HG02798 (cell line): ENCODE measurements around the gene MYL12A.
A peak's percentile ranks its signal among the peaks of the same experiment; 100 is the strongest.
"Not testable (repeated sequence)": the region's sequence is repeated elsewhere in the genome, so short reads cannot be mapped to it uniquely, and the experiment has no call there.

Experiments used
- ATAC-seq: cut with Tn5 transposase; IDR thresholded peaks from one replicate; pipeline ENCODE4 v1.9.1; 2021; ENCODE audit warnings: mild to moderate bottlenecking; ENCODE audit not compliant: unreplicated experiment, poor library complexity

MYL12A gene

DNA sequence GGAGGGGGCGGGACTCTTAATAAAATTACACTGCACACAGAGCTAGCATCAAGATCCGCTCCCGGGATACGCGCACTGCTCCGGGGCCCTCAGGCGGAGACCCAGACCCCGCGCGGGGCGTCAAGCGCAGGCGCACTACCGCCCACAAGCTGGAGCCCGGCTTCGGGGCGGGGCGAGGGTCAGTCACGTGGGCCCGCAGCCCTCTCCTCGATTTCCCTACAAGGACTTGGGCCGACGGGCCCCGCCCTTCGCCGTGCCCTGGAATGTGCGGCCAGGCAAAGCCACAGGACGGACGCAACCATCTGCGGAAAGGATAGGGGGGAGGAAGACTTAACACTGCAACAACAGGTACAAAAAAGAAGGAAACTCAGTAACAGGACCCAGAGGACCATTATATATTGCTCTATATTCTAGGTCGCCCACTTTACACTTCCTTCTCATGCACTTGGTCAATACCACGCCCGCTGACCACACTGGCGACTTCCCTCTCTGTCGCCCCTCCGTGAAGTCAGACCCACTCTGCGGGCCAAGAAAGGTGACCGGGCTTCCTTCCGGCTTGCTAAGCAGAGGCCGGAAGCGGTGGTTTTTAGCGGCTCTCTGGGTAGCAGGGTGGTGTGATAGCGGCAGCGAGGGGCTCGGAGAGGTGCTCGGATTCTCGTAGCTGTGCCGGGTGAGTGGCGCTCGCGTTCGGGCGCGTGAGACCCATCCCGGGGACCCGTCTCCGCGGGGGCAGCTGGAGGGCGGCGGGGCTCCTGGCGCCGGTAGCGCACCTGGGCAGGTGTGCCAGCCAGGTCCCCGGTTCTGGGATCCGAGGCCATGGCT lies at the start of gene MYL12A:
TSS of gene MYL12A (plus strand) at position 562 of the 822 bp plus-strand sequence. CDS start 5,447 bp downstream, outside the sequence.
- ATAC-seq, result peak; percentile 84

DNA sequence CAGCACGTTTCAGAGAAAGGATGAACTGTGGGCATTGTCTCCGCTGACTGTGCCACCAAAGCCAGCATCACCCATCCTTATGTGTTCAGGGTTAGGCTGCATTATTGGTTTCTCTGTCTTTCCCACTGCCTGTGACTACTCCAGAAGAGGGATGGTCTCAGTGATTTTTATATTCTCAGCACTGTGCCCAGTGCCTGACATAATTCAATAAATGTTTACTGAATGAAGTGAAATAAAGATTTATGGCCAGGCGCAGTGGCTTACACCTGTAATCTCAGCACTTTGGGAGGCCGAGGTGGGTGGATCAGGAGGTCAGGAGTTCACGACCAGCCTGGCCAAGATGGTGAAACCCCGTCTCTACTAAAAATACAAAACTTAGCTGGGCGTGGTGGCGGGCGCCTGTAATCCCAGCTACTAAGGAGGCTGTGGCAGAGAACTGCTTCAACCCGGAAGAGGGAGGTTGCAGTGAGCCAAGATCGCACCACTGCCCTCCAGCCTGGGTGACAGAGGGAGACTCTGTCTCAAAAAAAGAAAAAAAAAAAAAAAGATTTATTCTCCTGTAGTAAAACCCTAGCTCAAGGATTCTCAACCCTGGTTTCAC lies 49.2 kb upstream of the MYL12A start:
- ATAC-seq, result not testable (repeated sequence)

DNA sequence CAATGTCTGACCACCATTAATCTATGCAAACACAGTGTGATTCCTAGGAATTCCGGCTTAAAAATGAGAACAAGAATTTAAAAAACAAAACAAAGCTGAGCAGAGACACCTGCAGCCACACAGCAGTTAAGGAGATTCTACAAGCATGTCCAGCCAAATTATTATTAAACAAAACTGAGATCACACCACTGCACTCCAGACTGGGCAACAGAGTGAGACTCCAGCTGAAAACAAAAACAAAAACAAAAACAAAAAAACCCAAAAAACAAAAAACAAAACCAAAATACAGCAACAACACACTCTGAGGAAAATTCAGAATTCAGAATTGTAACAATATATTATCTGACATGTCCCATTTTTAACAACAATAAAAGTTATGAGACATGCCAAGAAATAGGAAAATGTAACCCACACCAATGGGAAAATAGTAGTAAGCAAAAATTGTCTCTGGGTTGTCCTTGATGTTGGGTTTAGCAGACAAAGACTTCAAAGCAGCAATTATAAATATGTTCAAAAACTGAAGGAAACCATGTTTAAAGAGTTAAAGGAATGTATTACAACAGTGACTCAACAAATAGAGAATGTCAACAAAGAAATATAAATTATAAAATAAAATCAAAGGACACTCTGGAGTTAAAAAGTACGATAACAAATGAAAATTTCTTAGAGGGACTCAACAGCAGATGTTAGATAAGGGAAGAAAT lies 47.5 kb upstream of the MYL12A start:
- ATAC-seq, result no peak

DNA sequence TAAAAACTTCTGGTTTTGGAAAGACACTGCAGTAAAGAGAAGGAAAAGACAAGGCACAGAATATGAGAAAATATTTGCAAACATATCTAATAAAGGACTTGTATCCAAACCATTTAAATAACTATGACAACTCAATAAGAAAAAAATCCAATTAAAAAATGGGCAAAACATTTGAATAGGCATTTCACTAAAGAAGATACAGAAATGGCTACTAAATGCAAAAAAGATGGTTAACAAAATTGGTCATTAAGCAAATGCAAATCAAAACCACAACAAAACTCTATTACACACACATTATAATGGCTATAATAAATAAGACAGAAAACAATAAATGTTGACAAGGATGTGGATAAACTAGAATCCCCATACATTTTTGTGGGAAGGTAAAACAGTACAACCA lies 42.4 kb upstream of the MYL12A start:
- no peak for ATAC-seq

DNA sequence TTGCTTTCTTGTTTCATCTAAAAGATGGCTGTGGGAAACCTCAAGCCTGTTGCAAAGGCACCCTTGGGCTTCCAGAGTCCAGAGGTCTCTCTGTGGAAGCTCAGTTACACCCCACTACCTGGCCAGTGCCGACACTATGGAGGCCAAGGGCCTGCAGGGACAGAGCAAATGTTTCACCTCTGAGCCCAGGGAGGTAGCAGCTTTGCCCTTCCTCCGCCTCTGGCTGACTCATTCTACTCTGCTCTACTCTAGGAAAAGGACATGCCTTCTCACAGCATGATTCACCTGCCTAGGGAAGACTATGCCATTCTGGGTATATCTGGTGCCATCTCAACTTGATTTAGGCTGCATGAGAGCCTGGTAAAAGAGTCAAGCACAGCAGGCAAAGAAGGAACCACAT lies 40.0 kb upstream of the MYL12A start:
- no peak for ATAC-seq

DNA sequence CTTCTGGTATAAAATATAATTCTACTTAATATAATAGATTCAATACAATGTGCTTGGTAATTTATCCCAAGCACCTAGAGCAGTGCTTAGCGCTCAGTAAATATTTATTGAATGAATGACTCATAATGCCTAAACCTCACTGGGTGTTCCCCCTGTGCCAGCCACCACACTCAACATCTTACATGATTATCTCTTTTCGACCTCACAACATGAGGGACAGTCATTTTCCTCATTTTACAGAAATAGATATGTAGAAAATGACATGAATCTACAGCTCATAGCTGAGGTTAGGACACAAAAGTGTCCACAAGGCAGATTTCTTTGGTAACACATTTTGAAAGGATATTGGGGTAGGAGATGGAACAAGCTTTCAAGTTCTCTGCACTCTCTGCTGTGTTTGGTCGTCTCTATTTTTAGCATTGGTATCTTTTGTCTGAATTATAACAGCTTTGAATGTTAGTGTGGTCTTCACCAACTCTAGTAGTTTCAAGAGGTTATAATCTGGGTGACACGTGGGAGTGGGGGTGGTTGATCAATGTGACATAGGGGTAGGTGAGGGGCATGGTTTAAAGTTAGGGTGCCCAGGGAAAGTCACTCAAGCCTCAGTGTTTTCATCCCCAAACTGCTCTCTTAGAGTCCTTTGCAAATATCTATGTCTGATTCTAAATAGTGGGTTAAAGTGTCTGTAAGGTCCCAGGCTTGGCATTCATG lies 37.6 kb upstream of the MYL12A start:
- peak; percentile 87 for ATAC-seq

DNA sequence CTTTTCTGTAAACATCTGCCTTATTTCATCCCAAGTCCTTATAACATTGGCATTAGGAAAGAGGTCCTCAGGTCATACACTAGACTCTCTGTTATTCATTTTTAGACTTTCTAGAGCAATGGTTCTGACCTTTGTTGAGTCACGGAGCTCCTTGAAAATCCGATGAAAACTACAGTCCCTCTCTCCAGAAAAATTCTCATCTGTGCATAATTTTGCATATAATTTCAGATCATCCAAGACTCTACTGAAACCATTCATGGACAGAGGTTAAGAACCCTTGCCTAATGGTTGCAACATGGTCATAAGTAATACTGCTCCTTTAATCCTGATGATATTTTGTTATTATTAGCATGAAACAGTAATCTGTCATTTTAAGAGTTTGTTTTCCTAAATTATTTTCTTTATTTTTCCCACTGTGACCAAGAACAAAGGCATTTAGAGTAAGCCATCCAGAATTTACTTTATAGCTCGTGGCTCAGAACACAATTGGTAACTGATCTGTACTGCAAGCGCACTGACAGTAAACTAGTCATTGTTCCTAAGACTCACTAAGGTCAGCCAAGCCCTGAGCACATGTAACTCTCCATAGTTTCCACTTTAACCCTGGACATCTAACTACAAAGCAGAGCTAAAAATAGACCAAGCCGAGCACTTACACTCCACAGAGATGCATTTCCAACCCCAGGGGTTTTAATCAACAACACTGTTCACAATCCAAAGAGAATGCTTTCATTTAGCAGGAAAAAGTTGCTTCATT lies 36.2 kb upstream of the MYL12A start:
- ATAC-seq, result no peak

DNA sequence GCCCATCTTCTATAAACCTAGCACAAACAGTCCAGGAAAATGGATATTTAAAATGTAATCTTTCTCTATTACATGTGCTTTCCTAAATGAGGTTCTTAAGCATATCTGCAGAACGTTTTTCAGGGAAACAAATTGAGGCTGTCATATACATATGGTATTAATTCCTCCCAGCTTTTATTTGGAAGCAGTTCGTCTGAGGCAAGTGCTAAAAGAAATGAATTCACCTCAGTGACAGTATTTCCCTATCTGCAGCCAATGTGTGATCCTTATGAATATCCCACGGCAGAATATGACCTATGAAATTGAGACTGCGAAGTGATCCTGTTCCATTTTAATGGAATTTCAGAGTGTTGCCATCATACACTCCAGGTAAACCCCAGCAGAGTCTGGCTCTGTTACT lies 34.9 kb upstream of the MYL12A start:
- ATAC-seq, result no peak

DNA sequence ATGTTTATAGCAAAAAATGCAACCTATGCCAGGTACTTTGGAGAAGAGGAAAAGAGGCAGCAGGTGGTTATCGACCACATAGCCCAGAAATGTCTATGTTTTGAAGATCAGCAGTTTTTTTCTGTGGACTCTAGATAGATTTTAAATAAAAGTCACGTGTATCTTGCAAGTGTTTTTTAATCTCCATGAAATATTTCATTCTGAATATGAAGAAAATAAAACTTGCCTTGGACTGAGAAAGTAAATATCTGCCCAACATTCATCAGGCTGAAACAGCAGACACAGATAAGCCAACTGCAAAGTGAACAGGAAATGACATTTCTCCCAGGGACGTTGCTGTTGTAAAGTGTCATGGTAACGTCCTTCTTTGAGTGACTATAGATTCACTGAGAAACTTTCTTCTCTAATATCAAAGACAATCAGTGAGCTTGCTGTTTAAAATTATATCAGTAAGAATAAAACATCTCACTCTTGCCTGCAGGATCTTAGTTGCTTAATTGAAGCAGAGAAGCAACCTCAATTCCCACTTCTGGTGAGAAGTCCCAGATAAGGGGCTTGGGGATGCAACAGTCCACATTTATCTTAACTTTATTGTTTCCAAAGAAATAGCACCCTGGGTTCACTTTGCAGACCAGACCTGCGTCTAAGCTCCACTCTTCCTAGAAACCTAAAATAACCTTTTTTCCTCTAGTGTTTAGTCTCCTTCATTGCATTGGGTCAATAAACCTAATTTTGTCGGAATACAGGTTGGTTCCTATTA lies 34.1 kb upstream of the MYL12A start:
- ATAC-seq, result no peak

DNA sequence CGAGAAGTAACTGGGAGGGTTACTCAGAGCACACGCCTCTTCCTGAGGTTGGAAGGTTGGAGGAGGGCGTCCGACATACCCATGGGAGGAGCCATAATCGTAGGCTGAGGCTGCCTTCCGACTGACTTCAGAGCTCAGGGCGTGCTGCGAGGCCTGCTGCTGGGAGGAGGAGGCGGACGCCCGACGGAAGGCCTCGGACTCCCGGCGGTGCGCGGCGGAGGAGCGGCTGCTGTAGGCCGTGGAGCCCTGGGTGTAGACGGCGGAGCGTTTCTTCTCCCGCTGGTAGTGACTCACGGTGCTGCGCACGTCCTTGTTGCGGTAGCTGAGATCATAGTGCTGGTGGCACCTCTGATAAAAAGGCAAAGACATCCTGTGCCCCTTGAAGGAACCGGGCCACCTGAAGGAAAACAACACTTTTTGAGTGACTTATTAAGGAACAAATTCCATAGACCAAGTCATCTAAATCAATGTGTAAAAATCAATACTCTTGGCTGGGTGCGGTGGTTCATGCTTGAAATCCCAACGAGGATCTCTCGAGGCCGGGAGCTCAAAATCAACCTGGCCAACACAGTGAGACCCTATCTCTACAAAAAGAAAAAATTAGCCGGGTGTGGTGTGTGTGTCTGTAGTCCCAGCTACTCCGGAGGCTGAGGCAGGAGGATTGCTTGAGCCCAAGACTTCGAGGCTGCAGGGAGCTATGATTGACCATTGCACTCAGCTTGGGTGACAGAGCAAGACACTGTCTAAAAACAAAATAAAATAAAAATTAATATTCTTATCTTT lies 32.6 kb upstream of the MYL12A start:
- no peak for ATAC-seq

DNA sequence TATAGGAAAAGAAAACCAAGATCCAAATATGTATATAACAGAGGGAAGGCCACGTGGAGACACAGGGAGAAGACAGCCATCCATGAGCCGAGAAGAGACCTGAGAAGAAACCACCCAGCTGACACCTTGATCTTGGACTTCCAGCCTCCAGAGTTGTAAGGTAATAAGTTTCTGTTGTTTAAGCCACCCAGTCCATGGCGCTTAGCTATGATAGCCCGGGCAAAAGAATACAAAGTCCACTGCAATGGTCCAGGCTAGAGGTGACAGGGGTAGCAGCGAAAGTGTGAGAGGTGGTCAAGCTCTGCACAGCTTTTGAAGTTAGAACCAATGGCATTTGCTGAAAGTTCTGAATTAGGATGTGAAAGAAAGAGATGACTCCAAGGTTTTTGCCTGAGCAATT lies 30.6 kb upstream of the MYL12A start:
- no peak for ATAC-seq

DNA sequence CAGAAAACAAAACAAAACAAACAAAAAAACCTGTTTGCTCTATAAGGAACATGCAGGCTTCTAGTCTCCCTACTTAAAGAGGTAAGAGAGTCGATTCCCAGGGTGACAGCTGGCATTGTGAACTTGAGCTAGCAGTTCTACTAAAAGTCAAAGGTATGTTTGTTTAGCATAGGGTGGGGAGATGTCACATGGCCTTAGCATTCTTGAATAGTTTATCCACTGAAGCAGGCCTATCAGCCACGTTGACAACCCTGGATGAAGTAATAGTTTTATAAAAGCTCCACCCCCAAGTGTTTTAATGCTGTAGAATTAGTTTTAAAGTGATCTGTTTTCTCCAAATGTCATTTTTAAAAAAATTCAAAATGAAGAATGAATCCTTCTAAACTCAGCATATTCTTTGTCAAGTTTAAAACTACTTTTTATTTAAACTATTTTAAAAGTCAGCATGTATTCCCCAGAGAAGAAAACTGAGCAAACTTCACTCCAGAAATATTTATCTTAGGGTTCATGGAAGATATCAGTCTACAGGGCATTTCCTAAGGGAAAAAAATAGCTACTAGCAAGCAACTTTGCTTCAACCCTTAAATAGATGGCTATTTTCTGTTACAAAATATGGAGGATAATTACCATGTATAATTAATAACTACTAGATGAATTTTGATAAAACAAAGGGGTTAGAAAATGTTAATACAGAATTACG lies 29.5 kb upstream of the MYL12A start:
- ATAC-seq, result no peak

DNA sequence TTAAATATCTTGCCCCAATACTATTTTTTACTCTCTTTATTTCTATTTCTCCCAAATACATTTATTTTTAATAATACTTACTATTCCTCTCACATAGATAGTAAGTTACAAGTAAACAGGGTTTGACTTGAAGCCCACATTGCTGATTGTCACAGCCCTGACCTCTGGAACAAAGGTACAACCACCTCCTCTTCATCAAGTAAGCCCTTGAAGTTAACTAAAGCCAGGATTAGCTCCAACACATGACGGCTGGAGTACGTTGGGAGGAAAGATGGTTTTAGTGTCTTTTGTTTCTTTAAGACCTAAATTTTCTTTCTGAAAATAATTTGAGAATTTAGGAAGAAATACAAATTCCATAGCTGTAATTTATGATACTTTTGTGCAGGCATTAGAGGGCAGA lies 28.8 kb upstream of the MYL12A start:
- ATAC-seq, result no peak

DNA sequence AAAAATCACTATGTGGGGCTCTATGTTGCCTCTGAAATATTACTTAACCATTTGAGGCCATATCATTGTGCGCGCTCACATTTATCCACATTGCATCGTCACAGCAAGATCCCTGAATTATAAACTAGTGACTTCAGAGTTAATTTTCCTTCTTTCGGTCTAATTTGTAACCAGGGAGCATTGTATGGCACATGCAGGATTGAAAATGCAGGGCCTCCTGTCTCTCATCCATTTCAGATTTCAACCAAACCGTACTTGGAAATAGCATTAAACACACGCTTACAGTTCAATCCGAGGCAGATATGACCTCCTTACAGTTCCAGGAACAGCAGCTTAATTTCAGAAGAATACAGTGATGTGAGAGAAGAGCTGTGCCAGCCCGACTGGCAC lies 28.4 kb upstream of the MYL12A start:
- no peak for ATAC-seq

DNA sequence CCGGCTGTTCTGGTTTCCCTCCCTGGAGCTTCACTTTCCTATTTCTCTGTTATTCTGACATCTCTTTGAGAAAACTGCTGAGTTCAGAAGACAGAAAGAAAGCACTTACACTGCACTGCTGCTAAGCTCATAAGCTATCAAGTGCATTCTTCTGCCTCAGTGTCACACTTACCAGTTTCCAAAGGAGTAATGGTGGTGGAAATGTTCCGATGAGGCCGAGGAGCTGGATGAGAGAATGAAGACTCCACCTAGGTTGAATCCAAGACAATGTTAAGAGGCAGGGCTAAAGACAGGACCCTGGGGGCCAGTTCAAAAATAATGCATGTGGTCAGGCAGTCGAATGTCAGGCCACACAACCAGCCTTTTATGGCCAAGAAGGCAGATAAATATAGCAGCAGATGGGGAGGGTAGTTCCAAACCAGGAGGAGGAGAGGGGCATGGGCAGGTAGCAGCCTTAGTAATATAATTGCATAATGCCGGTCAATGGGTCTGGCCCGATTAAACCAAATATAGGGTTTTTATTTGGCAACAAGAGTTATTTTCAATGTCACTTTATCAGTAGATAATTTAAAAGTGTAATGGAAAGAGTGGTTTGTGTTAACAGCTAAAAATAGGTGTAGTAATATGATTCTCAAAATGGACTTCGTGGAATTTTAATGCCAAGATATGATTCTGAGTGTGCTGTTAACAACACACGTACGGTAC lies 27.8 kb upstream of the MYL12A start, which contains the start of gene MYOM1:
TSS of gene MYOM1 (minus strand) at position 338 of the 705 bp plus-strand sequence. CDS start 4,745 bp downstream, outside the sequence.
- no peak for ATAC-seq

DNA sequence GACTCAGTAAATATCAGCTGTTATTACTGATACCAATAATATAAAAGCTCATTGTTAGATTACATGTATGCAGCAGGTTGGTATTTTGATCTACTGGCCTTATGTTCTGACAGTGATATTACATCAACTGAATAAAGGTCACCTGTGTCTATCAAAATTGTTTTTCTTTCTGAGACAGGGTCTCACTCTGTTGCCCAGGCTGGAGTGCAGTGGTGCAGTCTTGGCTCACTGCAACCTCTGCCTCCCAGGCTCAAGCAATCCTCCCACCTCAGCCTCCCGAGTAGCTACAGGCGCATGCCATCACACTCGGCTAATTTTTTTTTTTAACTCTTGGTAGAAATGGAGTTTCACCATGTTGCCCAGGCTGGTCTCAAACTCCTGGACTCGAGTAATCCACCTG lies 26.7 kb upstream of the MYL12A start:
- ATAC-seq, result not testable (repeated sequence)

DNA sequence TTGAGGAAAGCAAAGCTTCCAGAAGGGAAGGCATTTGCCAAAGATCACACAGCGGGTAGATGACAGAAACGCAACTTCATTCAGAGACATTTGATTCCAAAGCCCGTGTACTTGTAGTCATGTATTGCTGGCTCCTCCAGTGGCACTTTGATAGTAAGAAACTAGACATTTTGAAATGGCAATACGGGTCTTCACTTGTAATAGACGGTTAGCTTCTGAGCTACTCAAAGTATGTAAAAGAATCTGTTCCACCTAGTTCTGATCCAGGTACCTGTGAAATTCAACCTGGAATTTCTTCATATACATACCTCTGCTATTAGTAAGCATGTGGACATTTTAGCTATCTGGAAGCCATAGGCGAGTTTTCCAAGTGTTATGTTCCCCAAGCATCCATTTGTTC lies 26.1 kb upstream of the MYL12A start:
- ATAC-seq, result no peak
